SK-N-SH (cell line): ENCODE measurements around the gene CELF4. TPM values are rescaled to one million over a fixed set of nuclear protein-coding genes. Genes with fewer than 3 reads are reported as not detected.

Source experiments
- CTCF ChIA-PET: fragments of 300-600, 350-600 bp; formaldehyde crosslinking; extraction: SDS; loops from one replicate; lab custom pipeline; 2021; lab: Yijun Ruan, JAX
- POLR2A ChIA-PET: fragments of 350-600 bp; sonication (Branson Sonifier 250); formaldehyde crosslinking; extraction: SDS; loops from one replicate; lab custom pipeline; 2020; ENCODE audit warnings: antibody characterized with exemption, inconsistent platforms; lab: Yijun Ruan, JAX
- DNase-seq: peaks from one replicate; pipeline ENCODE4 v3.0.0; 2012
- H2AFZ ChIP-seq: fragments of 200-600 bp; sonication (generic); 2 replicates; pipeline ENCODE4 v1.8.1; 2016; ENCODE audit warnings: antibody characterized with exemption, mild to moderate bottlenecking, low read depth
- H3F3A ChIP-seq: fragments of 200-600 bp; sonication (generic); replicated peaks from 2 replicates; pipeline ENCODE3; 2016; ENCODE audit warnings: antibody characterized with exemption, mild to moderate bottlenecking; ENCODE audit not compliant: insufficient read depth
- H3K27ac ChIP-seq, 2 experiments: fragments of 200-500 bp in 1 of 2; fragments of 200-600 bp in 1 of 2; sonication (Bioruptor generic) in 1 of 2; sonication (generic), shearing (Covaris generic) in 1 of 2; 2 replicates each; pipeline versions ENCODE4 v1.5.1 to v1.6.1; 2014 to 2016; ENCODE audit warnings: low read depth in 2 of 2, inconsistent platforms in 1 of 2, low read length in 1 of 2, mild to moderate bottlenecking in 1 of 2, mixed read lengths in 1 of 2
- H3K27me3 ChIP-seq: fragments of 200-600 bp; sonication (generic), shearing (Covaris generic); 2 replicates; pipeline ENCODE4 v1.6.1; 2016; ENCODE audit warnings: mixed run types; ENCODE audit not compliant: insufficient read depth
- H3K36me3 ChIP-seq, 2 experiments: fragments of 200-500 bp in 1 of 2; fragments of 200-600 bp in 1 of 2; sonication (Bioruptor generic) in 1 of 2; sonication (generic) in 1 of 2; replicated peaks in 1 of 2; 2 replicates each; pipeline versions ENCODE3 to v1.5.1; 2014 to 2016; ENCODE audit warnings: low read length in 1 of 2, mild to moderate bottlenecking in 1 of 2; ENCODE audit not compliant: insufficient read depth in 2 of 2, control insufficient read depth in 1 of 2
- H3K4me1 ChIP-seq, 2 experiments: fragments of 200-500 bp in 1 of 2; fragments of 200-600 bp in 1 of 2; sonication (Bioruptor generic) in 1 of 2; sonication (generic), shearing (Covaris generic) in 1 of 2; 2 replicates each; pipeline versions ENCODE4 v1.5.1 to v1.6.1; 2014 to 2016; ENCODE audit warnings: low read depth in 1 of 2, low read length in 1 of 2, mixed run types in 1 of 2; ENCODE audit not compliant: insufficient read depth in 2 of 2, control insufficient read depth in 1 of 2
- H3K4me2 ChIP-seq: fragments of 200-600 bp; sonication (generic), shearing (Covaris generic); 2 replicates; pipeline ENCODE4 v1.6.1; 2017; ENCODE audit warnings: mixed run types
- H3K4me3 ChIP-seq, 2 experiments: fragments of 200-500 bp in 1 of 2; fragments of 200-600 bp in 1 of 2; sonication (Bioruptor generic) in 1 of 2; sonication (generic), shearing (Covaris generic) in 1 of 2; 2 replicates each; pipeline versions ENCODE4 v1.5.1 to v1.8.1; 2014 to 2016; ENCODE audit warnings: low read depth in 2 of 2, inconsistent platforms in 1 of 2, low read length in 1 of 2, mild to moderate bottlenecking in 1 of 2, mixed read lengths in 1 of 2, moderate library complexity in 1 of 2
- H3K79me2 ChIP-seq: fragments of 200-600 bp; sonication (generic); 2 replicates; pipeline ENCODE4 v1.8.1; 2017; ENCODE audit warnings: mild to moderate bottlenecking; ENCODE audit not compliant: insufficient read depth
- H3K9ac ChIP-seq: fragments of 200-600 bp; sonication (generic); 2 replicates; pipeline ENCODE4 v1.6.1; 2017; ENCODE audit warnings: mixed run types
- H3K9me2 ChIP-seq: fragments of 200-600 bp; sonication (generic); 2 replicates; pipeline ENCODE4 v1.6.1; 2017; ENCODE audit warnings: mixed run types
- H3K9me3 ChIP-seq: fragments of 200-600 bp; sonication (generic); 2 replicates; pipeline ENCODE4 v1.6.1; 2017; ENCODE audit warnings: mixed run types, mild to moderate bottlenecking, moderate library complexity
- H4K20me1 ChIP-seq: fragments of 200-600 bp; sonication (generic); 2 replicates; pipeline ENCODE4 v1.6.1; 2017; ENCODE audit warnings: mild to moderate bottlenecking, mixed run types; ENCODE audit not compliant: insufficient read depth
- CHD2 ChIP-seq: fragments of 150-350 bp; IDR thresholded peaks from 2 replicates; pipeline ENCODE4 v1.6.1; 2018; ENCODE audit warnings: low read length; ENCODE audit not compliant: partially characterized antibody
- CTCF ChIP-seq: fragments of 200-600 bp; sonication (generic); IDR thresholded peaks from 2 replicates; pipeline ENCODE4 v1.6.1; 2017; ENCODE audit warnings: antibody characterized with exemption, mild to moderate bottlenecking, moderate library complexity
- EP300 ChIP-seq, 2 experiments: IDR thresholded peaks; 2 replicates each; pipeline versions ENCODE4 v1.4.0 to v1.6.1; 2012; ENCODE audit warnings: borderline replicate concordance in 1 of 2, low read depth in 1 of 2, low read length in 1 of 2
- FOSL2 ChIP-seq: IDR thresholded peaks from 2 replicates; pipeline ENCODE4 v1.4.0; 2012; ENCODE audit warnings: low read depth, mild to moderate bottlenecking, moderate library complexity, borderline replicate concordance
- FOXJ3 ChIP-seq: sonication (generic); formaldehyde crosslinking; IDR thresholded peaks from 2 replicates; pipeline ENCODE4 v1.5.1; 2020; ENCODE audit warnings: mild to moderate bottlenecking, missing genetic modification reagents
- GABPA ChIP-seq: IDR thresholded peaks from 2 replicates; pipeline ENCODE4 v1.4.0; 2012; ENCODE audit warnings: low read depth, mild to moderate bottlenecking
- GATA2 ChIP-seq: sonication (generic); formaldehyde crosslinking; IDR thresholded peaks from 2 replicates; pipeline ENCODE4 v1.5.0; 2020; ENCODE audit warnings: mild to moderate bottlenecking, missing genetic modification reagents
- MEF2A ChIP-seq: IDR thresholded peaks from 2 replicates; pipeline ENCODE4 v1.4.0; 2012; ENCODE audit warnings: low read depth, borderline replicate concordance
- RXRA ChIP-seq: IDR thresholded peaks from 2 replicates; pipeline ENCODE4 v1.4.0; 2012; ENCODE audit warnings: low read depth, mild to moderate bottlenecking, borderline replicate concordance
- SIN3A ChIP-seq: IDR thresholded peaks from 2 replicates; pipeline ENCODE4 v1.6.1; 2012; ENCODE audit warnings: low read depth, mild to moderate bottlenecking, low read length, moderate library complexity, borderline replicate concordance
- SMC3 ChIP-seq: IDR thresholded peaks from 2 replicates; pipeline ENCODE4 v1.6.1; 2012; ENCODE audit warnings: low read depth, low read length, improper control_type of control experiment
- TEAD4 ChIP-seq: IDR thresholded peaks from 2 replicates; pipeline ENCODE4 v1.4.0; 2012; ENCODE audit warnings: mild to moderate bottlenecking, borderline replicate concordance; ENCODE audit not compliant: insufficient read depth
- ZBTB33 ChIP-seq: IDR thresholded peaks from 2 replicates; pipeline ENCODE4 v1.4.0; 2012; ENCODE audit warnings: low read depth, borderline replicate concordance
- WGBS: methylation state at CpG from one replicate; pipeline ENCODE4 v1.1.6; 2017; ENCODE audit warnings: low lambda C conversion rate; 5-methylcytosine and 5-hydroxymethylcytosine counted together
- polyA plus RNA-seq, 3 experiments: library from polyadenylated mRNA; depleted of rRNA; stranded (reverse); fragments of >200 nt; gene quantifications; 2 replicates each; pipeline ENCODE4 v1.2.3, GENCODE V29; 2012
- TF ChIP-seq, protein P1 (sequence below): IDR thresholded peaks from 2 replicates; pipeline ENCODE4; 2012
- TF ChIP-seq, protein P2 (sequence below): IDR thresholded peaks from 2 replicates; pipeline ENCODE4 v1.6.1; 2012; ENCODE audit warnings: mild to moderate bottlenecking, low read depth, low read length, moderate library complexity

Gene CELF4
- polyA plus RNA-seq, 1 of the 3 experiments (the other 2 are of a cell fraction), result 0.26 TPM

- TF ChIP-seq ZBTB33, result no peak
- TF ChIP-seq, protein P1, sequence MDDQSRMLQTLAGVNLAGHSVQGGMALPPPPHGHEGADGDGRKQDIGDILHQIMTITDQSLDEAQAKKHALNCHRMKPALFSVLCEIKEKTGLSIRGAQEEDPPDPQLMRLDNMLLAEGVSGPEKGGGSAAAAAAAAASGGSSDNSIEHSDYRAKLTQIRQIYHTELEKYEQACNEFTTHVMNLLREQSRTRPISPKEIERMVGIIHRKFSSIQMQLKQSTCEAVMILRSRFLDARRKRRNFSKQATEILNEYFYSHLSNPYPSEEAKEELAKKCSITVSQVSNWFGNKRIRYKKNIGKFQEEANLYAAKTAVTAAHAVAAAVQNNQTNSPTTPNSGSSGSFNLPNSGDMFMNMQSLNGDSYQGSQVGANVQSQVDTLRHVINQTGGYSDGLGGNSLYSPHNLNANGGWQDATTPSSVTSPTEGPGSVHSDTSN, result no peak; the same call in 1 of the 2 replicates
- TF ChIP-seq, protein P2, sequence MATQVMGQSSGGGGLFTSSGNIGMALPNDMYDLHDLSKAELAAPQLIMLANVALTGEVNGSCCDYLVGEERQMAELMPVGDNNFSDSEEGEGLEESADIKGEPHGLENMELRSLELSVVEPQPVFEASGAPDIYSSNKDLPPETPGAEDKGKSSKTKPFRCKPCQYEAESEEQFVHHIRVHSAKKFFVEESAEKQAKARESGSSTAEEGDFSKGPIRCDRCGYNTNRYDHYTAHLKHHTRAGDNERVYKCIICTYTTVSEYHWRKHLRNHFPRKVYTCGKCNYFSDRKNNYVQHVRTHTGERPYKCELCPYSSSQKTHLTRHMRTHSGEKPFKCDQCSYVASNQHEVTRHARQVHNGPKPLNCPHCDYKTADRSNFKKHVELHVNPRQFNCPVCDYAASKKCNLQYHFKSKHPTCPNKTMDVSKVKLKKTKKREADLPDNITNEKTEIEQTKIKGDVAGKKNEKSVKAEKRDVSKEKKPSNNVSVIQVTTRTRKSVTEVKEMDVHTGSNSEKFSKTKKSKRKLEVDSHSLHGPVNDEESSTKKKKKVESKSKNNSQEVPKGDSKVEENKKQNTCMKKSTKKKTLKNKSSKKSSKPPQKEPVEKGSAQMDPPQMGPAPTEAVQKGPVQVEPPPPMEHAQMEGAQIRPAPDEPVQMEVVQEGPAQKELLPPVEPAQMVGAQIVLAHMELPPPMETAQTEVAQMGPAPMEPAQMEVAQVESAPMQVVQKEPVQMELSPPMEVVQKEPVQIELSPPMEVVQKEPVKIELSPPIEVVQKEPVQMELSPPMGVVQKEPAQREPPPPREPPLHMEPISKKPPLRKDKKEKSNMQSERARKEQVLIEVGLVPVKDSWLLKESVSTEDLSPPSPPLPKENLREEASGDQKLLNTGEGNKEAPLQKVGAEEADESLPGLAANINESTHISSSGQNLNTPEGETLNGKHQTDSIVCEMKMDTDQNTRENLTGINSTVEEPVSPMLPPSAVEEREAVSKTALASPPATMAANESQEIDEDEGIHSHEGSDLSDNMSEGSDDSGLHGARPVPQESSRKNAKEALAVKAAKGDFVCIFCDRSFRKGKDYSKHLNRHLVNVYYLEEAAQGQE, result no peak
- peak; percentile 86 for TF ChIP-seq FOSL2
- TF ChIP-seq SMC3, result no peak
Measured at GRCh38 chr18:37299471-37300304, 265.9 kb downstream of the CELF4 start (continued).

DNA sequence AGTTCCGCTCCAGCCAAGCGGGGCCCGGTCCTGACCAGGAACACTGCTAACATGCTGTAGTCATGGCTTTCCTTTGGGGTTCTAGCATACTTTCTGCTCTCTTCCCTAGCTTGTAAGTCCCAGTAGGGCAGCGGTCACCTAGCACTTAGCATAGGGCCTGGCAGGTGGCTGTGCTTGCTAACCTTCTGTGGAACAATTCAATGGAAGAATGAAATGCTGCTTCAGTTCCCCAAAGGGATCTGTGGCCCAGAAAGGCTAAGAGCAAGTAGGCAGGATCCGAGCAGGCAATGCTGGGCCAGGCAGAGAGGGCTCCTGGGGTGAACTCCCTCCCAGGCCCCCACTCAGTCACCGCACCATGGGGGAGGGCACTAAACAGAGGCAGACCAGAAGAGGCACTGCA, 266.8 kb downstream of the CELF4 start:
- H3K27me3 ChIP-seq, result no peaks in the 10 kb centered on the region; the same call in 1 of the 2 replicates
- H3K27ac ChIP-seq, result peak overlapping the region; percentile 71 to 76; a peak in 2 of 4 replicates
- ChIA-PET POLR2A (no interaction called here), CTCF (interaction anchor here (0.9 to 1.6 kb wide), 2 partner anchors 45 to 469 kb away, joined by 4 to 6 read pairs; no protein-coding TSS in a partner anchor)
- H3K79me2 ChIP-seq, result no peaks in the 10 kb centered on the region
- no peaks in the 10 kb centered on the region for H3F3A ChIP-seq
- no peaks in the 10 kb centered on the region for H3K36me3 ChIP-seq
- H3K9me3 ChIP-seq, result no peaks in the 10 kb centered on the region
- H2AFZ ChIP-seq, result 0 out of 2 replicates have a peak overlapping the region, but pooled peaks have one; percentile 75
- peaks cover 7 to 38% of the 10 kb centered on the region in 2 experiments; a peak in 2 of 4 replicates for H3K4me1 ChIP-seq
- no peaks in the 10 kb centered on the region for H4K20me1 ChIP-seq
- peak overlapping the region; percentile 70; the same call in 1 of the 2 replicates for H3K4me2 ChIP-seq
- peak overlapping the region; percentile 60; the same call in 1 of the 2 replicates for H3K9ac ChIP-seq
- H3K4me3 ChIP-seq, result no peak overlapping the region
- 86% methylated on average over 6 of the region's 6 CpGs for WGBS
- DNase-seq, result no peak
- H3K9me2 ChIP-seq, result no peaks in the 10 kb centered on the region
- no peak for TF ChIP-seq EP300 (IDR thresholded peaks at IDR 0.05; ENCODE audit: borderline replicate concordance in 1 of 2, low read depth in 1 of 2, low read length in 1 of 2)
- TF ChIP-seq GATA2, result no peak
- no peak for TF ChIP-seq RXRA
- TF ChIP-seq, protein P2, result no peak
- TF ChIP-seq MEF2A, result no peak
- no peak for TF ChIP-seq CHD2
- TF ChIP-seq GABPA, result no peak
- TF ChIP-seq CTCF, result no peak
- no peak for TF ChIP-seq SIN3A
- no peak for TF ChIP-seq TEAD4
- no peak for TF ChIP-seq FOXJ3 (CRISPR knock-in tag)
